Spleen (tissue), 7 donors: ENCODE measurements around the gene RFFL.
A peak's percentile ranks its signal among the peaks of the same experiment; 100 is the strongest.

Source experiments
- POLR2A ChIP-seq, 3 donors: fragments of 450-650 bp; IDR thresholded peaks; one replicate each; pipeline ENCODE4 v1.5.1; 2017; ENCODE audit warnings: antibody characterized with exemption in 3 of 3, mild to moderate bottlenecking in 1 of 3
- POLR2AphosphoS5 ChIP-seq, 3 donors: sonication (generic); formaldehyde crosslinking; IDR thresholded peaks; one replicate each; pipeline ENCODE4 v1.5.1; 2017; ENCODE audit warnings: antibody characterized with exemption in 3 of 3
- TF ChIP-seq, protein P1 (sequence below), 11 experiments: fragments of 200-600 bp in 7 of 11; fragments of 450-650 bp in 4 of 11; sonication (generic) in 4 of 11; IDR thresholded peaks in 8 of 11; conservative IDR thresholded peaks in 3 of 11; 1 replicate in 7 of 11; 2 replicates in 4 of 11; pipeline versions ENCODE4 v1.4.0 to v1.8.0; 2016 to 2021; ENCODE audit warnings: antibody characterized with exemption in 11 of 11, inconsistent platforms in 4 of 11, mild to moderate bottlenecking in 1 of 11
- donor health status: DM: no; HTN: no; CAD: no; lungs with moderate emphysema.
- donor health status: DM: no; HTN: no; CAD: no.
- donor health status: DM: no; HTN: no; CAD: no.

DNA sequence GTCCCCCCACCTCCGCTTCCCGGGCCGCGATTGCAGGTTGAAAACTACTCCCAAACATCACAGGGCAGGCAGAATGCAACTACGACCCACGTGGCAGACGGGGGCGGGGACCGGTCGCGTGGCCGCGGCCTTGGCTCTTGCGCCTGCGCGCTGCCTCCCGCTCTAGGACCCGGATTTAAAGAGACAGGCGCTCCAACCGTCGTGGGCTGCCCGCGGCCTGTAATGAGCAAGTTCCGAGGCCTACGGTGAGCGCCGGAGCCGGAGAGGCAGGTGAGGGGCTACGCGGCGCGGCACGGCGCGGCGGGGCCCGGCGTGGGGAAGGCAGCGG lies 83.2 kb downstream of the RFFL start, which contains the start of gene LIG3:
- TF ChIP-seq, protein P1, sequence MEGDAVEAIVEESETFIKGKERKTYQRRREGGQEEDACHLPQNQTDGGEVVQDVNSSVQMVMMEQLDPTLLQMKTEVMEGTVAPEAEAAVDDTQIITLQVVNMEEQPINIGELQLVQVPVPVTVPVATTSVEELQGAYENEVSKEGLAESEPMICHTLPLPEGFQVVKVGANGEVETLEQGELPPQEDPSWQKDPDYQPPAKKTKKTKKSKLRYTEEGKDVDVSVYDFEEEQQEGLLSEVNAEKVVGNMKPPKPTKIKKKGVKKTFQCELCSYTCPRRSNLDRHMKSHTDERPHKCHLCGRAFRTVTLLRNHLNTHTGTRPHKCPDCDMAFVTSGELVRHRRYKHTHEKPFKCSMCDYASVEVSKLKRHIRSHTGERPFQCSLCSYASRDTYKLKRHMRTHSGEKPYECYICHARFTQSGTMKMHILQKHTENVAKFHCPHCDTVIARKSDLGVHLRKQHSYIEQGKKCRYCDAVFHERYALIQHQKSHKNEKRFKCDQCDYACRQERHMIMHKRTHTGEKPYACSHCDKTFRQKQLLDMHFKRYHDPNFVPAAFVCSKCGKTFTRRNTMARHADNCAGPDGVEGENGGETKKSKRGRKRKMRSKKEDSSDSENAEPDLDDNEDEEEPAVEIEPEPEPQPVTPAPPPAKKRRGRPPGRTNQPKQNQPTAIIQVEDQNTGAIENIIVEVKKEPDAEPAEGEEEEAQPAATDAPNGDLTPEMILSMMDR (IDR thresholded peaks at IDR 0.05 in 8 of 11, conservative IDR thresholded peaks at IDR 0.05 in 3 of 11), result no peak
- TF ChIP-seq POLR2A (IDR thresholded peaks at IDR 0.05), result peak in 1 of 3 donors; percentile 56
- TF ChIP-seq POLR2AphosphoS5 (IDR thresholded peaks at IDR 0.05), result peak; percentile 88 to 90 (median 90)
